Coronary artery (tissue), 2 donors: ENCODE measurements around the gene TAS2R41.

ENCODE experiments used
- DNase-seq: peaks from one replicate; pipeline ENCODE4 v3.0.0-alpha.2; 2017; ENCODE audit warnings: low spot score
- H3K27ac ChIP-seq, 2 donors: fragments of 200-600 bp; sonication (generic); one replicate each; pipeline ENCODE4 v1.5.1; 2016 to 2019
- H3K4me3 ChIP-seq: fragments of 200-600 bp; sonication (generic); 2 replicates; pipeline ENCODE4 v1.5.1; 2016; ENCODE audit warnings: mild to moderate bottlenecking, moderate library complexity
- CTCF ChIP-seq: fragments of 200-600 bp; sonication (generic); IDR thresholded peaks from one replicate; pipeline ENCODE4 v1.5.1; 2019; ENCODE audit warnings: antibody characterized with exemption

The TAS2R41 gene

GRCh38 chr7:143448429-143448828 is 29.2 kb upstream of the TAS2R41 start:
- no peak for DNase-seq
- H3K27ac ChIP-seq, result no peak overlapping the region
- no peak for TF ChIP-seq CTCF
- no peak overlapping the region for H3K4me3 ChIP-seq

- Histone ChIP-seq H3K27ac (no peak overlapping the region), H3K4me3 (no peak overlapping the region)
- DNase-seq, result no peak
- no peak for TF ChIP-seq CTCF
These were observed 27.9 kb upstream of the TAS2R41 start for GRCh38 chr7:143449793-143450192.

GRCh38 chr7:143451122-143451521 is 26.6 kb upstream of the TAS2R41 start:
- H3K27ac ChIP-seq, result no peak overlapping the region
- no peak for DNase-seq
- H3K4me3 ChIP-seq, result no peak overlapping the region
- TF ChIP-seq CTCF, result no peak

- no peak overlapping the region for H3K27ac ChIP-seq
- H3K4me3 ChIP-seq, result no peak overlapping the region
- no peak for TF ChIP-seq CTCF
- no peak for DNase-seq
These were observed 25.9 kb upstream of the TAS2R41 start for GRCh38 chr7:143451746-143452145.

- no peak overlapping the region for H3K27ac ChIP-seq
- DNase-seq, result no peak
- TF ChIP-seq CTCF, result no peak
These were observed 25.2 kb upstream of the TAS2R41 start for GRCh38 chr7:143452495-143452894.

GRCh38 chr7:143454091-143454680 is 23.5 kb upstream of the TAS2R41 start:
- no peak for DNase-seq
- Histone ChIP-seq H3K27ac (no peak overlapping the region), H3K4me3 (no peak overlapping the region)
- TF ChIP-seq CTCF, result no peak

More at GRCh38 chr7:143452495-143452894, 25.2 kb upstream of the TAS2R41 start:
- no peak overlapping the region for H3K4me3 ChIP-seq

- Histone ChIP-seq H3K4me3 (no peak overlapping the region), H3K27ac (no peak overlapping the region)
- TF ChIP-seq CTCF, result no peak
- no peak for DNase-seq
These were observed 22.2 kb upstream of the TAS2R41 start for GRCh38 chr7:143455491-143455890.
